Panc1 (cell line): Measurements from ENCODE around the gene MRTFA. TPM values are rescaled to one million over a fixed set of nuclear protein-coding genes. Genes with fewer than 3 reads are reported as not detected.
"Not testable (repeated sequence)": the region's sequence is repeated elsewhere in the genome, so short reads cannot be mapped to it uniquely, and the experiment has no call there.

ENCODE experiments used
- ATAC-seq: fragments of 200-7000 bp; cut with Tn5 transposase; 2 replicates; pipeline ENCODE4 v1.9.1; 2020; ENCODE audit warnings: mild to moderate bottlenecking, moderate library complexity
- BruUV-seq: library from RNA; stranded (reverse); fragments of 400-500 nt; replicated peaks from 2 replicates; lab custom pipeline; 2021; lab: Mats Ljungman, UMichigan
- CTCF ChIA-PET: fragments of 300-600 bp; sonication (Branson Sonifier 250); formaldehyde crosslinking; loops from one replicate; lab custom pipeline; 2022; ENCODE audit warnings: antibody characterized with exemption; lab: Charles Lee
- POLR2A ChIA-PET: fragments of 300-600 bp; sonication (Branson Sonifier 250); formaldehyde crosslinking; loops from one replicate; lab custom pipeline; 2022; ENCODE audit warnings: antibody characterized with exemption; lab: Charles Lee
- DNase-seq: peaks from one replicate; pipeline ENCODE4 v3.0.0-alpha.2; 2010; ENCODE audit warnings: low read depth, low spot score
- H3K27ac ChIP-seq: 2 replicates; pipeline ENCODE4 v1.5.1; 2011; ENCODE audit warnings: mild to moderate bottlenecking, low read length, inconsistent platforms
- H3K27me3 ChIP-seq: fragments of 200-500 bp; sonication (Bioruptor generic); 2 replicates; pipeline ENCODE4 v1.6.0; 2014; ENCODE audit warnings: low read length, inconsistent platforms; ENCODE audit not compliant: control insufficient read depth, insufficient read depth
- H3K36me3 ChIP-seq: fragments of 200-500 bp; sonication (Bioruptor generic); 2 replicates; pipeline ENCODE4 v1.5.1; 2014; ENCODE audit warnings: inconsistent platforms, mild to moderate bottlenecking, low read length, moderate library complexity; ENCODE audit not compliant: control insufficient read depth, insufficient read depth
- H3K4me1 ChIP-seq: 2 replicates; pipeline ENCODE4 v1.5.1; 2011; ENCODE audit warnings: inconsistent platforms, mild to moderate bottlenecking, low read length, moderate library complexity; ENCODE audit not compliant: control insufficient read depth, insufficient read depth
- H3K4me3 ChIP-seq, 2 experiments: 2 replicates each; pipeline ENCODE4 v1.5.1; 2011 to 2012; ENCODE audit warnings: low read depth in 2 of 2, low read length in 2 of 2, mild to moderate bottlenecking in 2 of 2, inconsistent platforms in 1 of 2, moderate library complexity in 1 of 2
- H3K9me3 ChIP-seq: fragments of 200-500 bp; sonication (Bioruptor generic); 2 replicates; pipeline ENCODE4 v1.5.1; 2014; ENCODE audit warnings: low read depth, mild to moderate bottlenecking, inconsistent platforms, low read length, moderate library complexity; ENCODE audit not compliant: control insufficient read depth, insufficient read depth
- CTCF ChIP-seq: fragments of 450-650 bp; IDR thresholded peaks from 2 replicates; pipeline ENCODE4 v1.5.1; 2017; ENCODE audit warnings: mild to moderate bottlenecking
- POLR2AphosphoS5 ChIP-seq: IDR thresholded peaks from 2 replicates; pipeline ENCODE4 v1.6.1; 2012; ENCODE audit warnings: mild to moderate bottlenecking, low read depth, low read length, moderate library complexity
- REST ChIP-seq, 2 experiments: IDR thresholded peaks; 2 replicates each; pipeline ENCODE4 v1.6.1; 2011 to 2012; ENCODE audit warnings: low read depth in 2 of 2, control low read depth in 1 of 2, low read length in 1 of 2, mild to moderate bottlenecking in 1 of 2, moderate library complexity in 1 of 2; ENCODE audit not compliant: insufficient read depth in 1 of 2
- SIN3A ChIP-seq: IDR thresholded peaks from 2 replicates; pipeline ENCODE4 v1.6.1; 2012; ENCODE audit warnings: low read depth, mild to moderate bottlenecking, low read length, moderate library complexity, borderline replicate concordance; ENCODE audit not compliant: insufficient read depth
- TCF7L2 ChIP-seq: IDR thresholded peaks from 2 replicates; pipeline ENCODE4 v1.6.1; 2011; ENCODE audit warnings: mild to moderate bottlenecking, low read depth, low read length, inconsistent platforms
- in situ Hi-C: cut with HindIII; loops from 2 replicates; pipeline ENCODE4 v1.10.0; 2016; ENCODE audit warnings: low sequenced_read_pairs, low pct_unique_long_range_greater_than_20kb
- intact Hi-C: fragments of 100-400 bp; cut with micrococcal nuclease; formaldehyde crosslinking; loops from one replicate; pipeline ENCODE4 v1.10.0; 2022; ENCODE audit not compliant: unreplicated experiment
- total RNA-seq: library from RNA; stranded (reverse); gene quantifications from one replicate; pipeline ENCODE4 v1.2.1, GENCODE V29; 2021; ENCODE audit not compliant: unreplicated experiment

MRTFA gene
- total RNA-seq, 1 experiment from 2014 or later: 62.1 TPM

GRCh38 chr22:40540265-40540664 lies 96.3 kb downstream of the MRTFA start:
- Histone ChIP-seq H3K27ac (no peak overlapping the region), H3K27me3 (no peaks in the 10 kb centered on the region), H3K36me3 (no peaks in the 10 kb centered on the region; the same call in 1 of the 2 replicates), H3K4me1 (peaks cover 21% of the 10 kb centered on the region), H3K9me3 (no peaks in the 10 kb centered on the region), H3K4me3 (no peak overlapping the region)
- TF ChIP-seq SIN3A: no peak
- TF ChIP-seq POLR2AphosphoS5: no peak
- no peak for TF ChIP-seq TCF7L2
- TF ChIP-seq REST (IDR thresholded peaks at IDR 0.05; ENCODE audit: insufficient read depth in 1 of 2, low read depth in 2 of 2, low read length in 1 of 2): no peak
- TF ChIP-seq CTCF: no peak
- DNase-seq: no peak
- ChIA-PET POLR2A (no interaction called here), CTCF (no interaction called here)
- BruUV-seq: no TSS peak
- intact Hi-C loops: no loop called here
- in situ Hi-C loops: loop anchor here (25.0 kb wide), 1 partner anchor 97 kb away; the partner anchor contains the start of gene MRTFA
- ATAC-seq: no peak

- H3K36me3 ChIP-seq, BruUV-seq, DNase-seq, H3K9me3 ChIP-seq, intact Hi-C loops, POLR2A ChIA-PET, H3K4me3 ChIP-seq, ATAC-seq, H3K27me3 ChIP-seq, CTCF ChIA-PET: not testable (repeated sequence)
- peak overlapping the region; percentile 94 for H3K27ac ChIP-seq
- in situ Hi-C loops: loop anchor here (25.0 kb wide), 1 partner anchor 101 kb away; the partner anchor contains the start of gene MRTFA
- H3K4me1 ChIP-seq: peaks cover 35% of the 10 kb centered on the region
Measured at GRCh38 chr22:40536149-40536548, 100.4 kb downstream of the MRTFA start.

- peak overlapping the region; percentile 94 for H3K27ac ChIP-seq
- DNase-seq (no peak), ATAC-seq (no peak)
- ChIA-PET CTCF (no interaction called here), POLR2A (no interaction called here)
- H3K4me1 ChIP-seq: peaks cover 36% of the 10 kb centered on the region
- in situ Hi-C loops: loop anchor here (25.0 kb wide), 1 partner anchor 102 kb away; the partner anchor contains the start of gene MRTFA
- no peak for TF ChIP-seq REST (IDR thresholded peaks at IDR 0.05; ENCODE audit: insufficient read depth in 1 of 2, low read depth in 2 of 2, low read length in 1 of 2)
- TF ChIP-seq POLR2AphosphoS5: no peak
- TF ChIP-seq TCF7L2: no peak
- intact Hi-C loops: no loop called here
- H3K27me3 ChIP-seq: no peaks in the 10 kb centered on the region
- BruUV-seq: no TSS peak
- no peak overlapping the region for H3K4me3 ChIP-seq
- H3K36me3 ChIP-seq: no peaks in the 10 kb centered on the region; the same call in 1 of the 2 replicates
- no peaks in the 10 kb centered on the region for H3K9me3 ChIP-seq
Measured at GRCh38 chr22:40535642-40536041, 100.9 kb downstream of the MRTFA start.
